ENCODE data around the gene NEURL4. TPM values are rescaled to one million over a fixed set of nuclear protein-coding genes. Genes with fewer than 3 reads are reported as not detected.

The NEURL4 gene
- total RNA-seq, 1 donor from 2014 or later: 59.6 TPM

DNA sequence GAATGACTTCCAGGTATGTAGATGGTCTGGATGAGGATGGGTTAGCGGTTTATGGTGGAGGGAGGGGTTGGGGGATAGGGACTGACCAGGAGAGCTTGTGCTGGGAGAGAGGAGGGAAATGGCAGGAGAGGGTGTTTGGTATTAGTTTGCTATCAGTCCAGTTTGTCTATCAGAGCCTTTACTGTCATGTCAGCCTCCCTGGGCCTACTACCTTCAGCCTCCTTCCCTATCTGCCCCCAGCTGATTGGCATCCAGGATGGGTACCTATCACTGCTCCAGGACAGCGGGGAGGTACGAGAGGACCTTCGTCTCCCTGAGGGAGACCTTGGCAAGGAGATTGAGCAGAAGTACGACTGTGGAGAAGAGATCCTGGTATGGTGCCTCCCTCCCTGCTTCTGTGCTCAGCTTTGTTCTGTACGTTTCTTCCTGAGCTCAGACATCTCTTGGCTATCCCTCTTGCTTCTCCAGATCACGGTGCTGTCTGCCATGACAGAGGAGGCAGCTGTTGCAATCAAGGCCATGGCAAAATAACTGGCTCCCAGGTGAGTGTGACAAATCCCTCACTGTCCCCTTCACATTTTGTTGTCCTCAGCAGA, 17.9 kb downstream of the NEURL4 start:
- H3K27ac Mint-ChIP-seq: no peak overlapping the region
- H3K4me3 Mint-ChIP-seq: peak overlapping the region; percentile 90
- DNase-seq: no peak
- no peaks in the 10 kb centered on the region for H3K9me3 Mint-ChIP-seq
- H3K4me1 Mint-ChIP-seq: peaks cover 65% of the 10 kb centered on the region
- H3K27me3 Mint-ChIP-seq: peaks cover 5% of the 10 kb centered on the region
- intact Hi-C loops (cut with micrococcal nuclease): no loop called here
- H3K36me3 Mint-ChIP-seq (ENCODE audit: low read depth): peaks cover 66% of the 10 kb centered on the region

DNA sequence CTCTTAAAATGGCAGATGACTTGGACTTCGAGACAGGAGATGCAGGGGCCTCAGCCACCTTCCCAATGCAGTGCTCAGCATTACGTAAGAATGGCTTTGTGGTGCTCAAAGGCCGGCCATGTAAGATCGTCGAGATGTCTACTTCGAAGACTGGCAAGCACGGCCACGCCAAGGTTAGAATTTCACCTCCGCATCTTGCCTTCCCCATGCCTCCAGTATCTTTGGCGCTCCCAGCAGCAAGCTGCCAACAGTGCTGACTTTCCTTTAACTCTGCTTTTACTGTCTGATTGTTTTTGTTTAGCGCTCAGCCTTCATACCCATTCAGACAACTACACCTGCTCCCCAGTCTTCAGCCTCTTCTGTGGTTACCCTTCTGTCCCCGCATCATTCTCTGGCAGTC, 19.5 kb downstream of the NEURL4 start:
- Mint-ChIP-seq H3K9me3 (no peaks in the 10 kb centered on the region), H3K27me3 (peaks cover 5% of the 10 kb centered on the region), H3K4me1 (peaks cover 63% of the 10 kb centered on the region), H3K27ac (peak overlapping the region; percentile 98), H3K4me3 (peak overlapping the region; percentile 90), H3K36me3 (ENCODE audit: low read depth) (peaks cover 61% of the 10 kb centered on the region)
- intact Hi-C loops (cut with micrococcal nuclease): loop anchor here (1.0 to 5.0 kb wide), 4 partner anchors 42 to 533 kb away; partner anchors contain the start of genes CD68 and SLC16A13
- DNase-seq: no peak

DNA sequence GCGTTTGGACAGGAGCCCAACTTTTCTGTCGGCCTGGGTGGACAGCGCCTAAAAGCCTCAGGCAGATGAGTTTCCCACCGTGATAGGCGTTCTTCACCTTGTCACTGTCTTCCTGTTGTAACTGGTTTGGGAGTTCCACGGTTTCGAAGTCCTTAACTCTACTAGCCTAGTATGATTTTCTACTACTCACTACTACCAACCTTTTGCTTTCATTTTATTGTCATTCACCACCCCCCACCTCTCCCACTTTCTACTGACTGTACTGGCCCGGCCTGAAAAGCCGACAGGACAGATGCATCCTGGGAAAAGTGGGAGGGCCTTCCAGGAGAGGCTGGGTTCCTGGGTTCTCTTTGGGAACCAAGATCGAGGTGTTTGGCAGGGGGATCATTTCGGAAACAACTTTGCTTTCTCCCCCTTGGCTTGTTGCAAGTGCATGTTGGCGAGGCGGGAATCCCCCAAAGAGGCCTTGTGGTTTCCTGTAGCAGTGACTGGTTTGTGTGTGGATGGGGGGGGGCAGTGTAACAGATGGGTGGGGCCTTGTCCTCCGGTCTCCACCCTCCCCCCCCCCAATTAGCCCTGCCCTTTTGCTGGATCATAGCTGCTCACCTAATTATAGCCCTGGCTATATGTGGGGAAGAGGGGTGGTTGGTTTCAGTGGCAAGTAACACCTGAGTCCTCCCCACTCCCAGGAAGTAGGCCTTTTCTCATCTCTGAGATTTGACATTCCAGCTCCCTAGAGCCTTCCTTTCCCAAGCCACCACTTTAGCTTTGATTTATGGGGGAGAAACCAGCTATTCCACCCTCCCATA, 20.3 kb downstream of the NEURL4 start:
- H3K4me3 Mint-ChIP-seq: peak overlapping the region; percentile 90
- no peaks in the 10 kb centered on the region for H3K9me3 Mint-ChIP-seq
- peaks cover 5% of the 10 kb centered on the region for H3K27me3 Mint-ChIP-seq
- DNase-seq: peak; percentile 95
- intact Hi-C loops (cut with micrococcal nuclease): loop anchor here (1.0 to 5.0 kb wide), 5 partner anchors 20 to 534 kb away; partner anchors contain the start of genes CD68, NEURL4 and SLC16A13
- H3K4me1 Mint-ChIP-seq: peaks cover 55% of the 10 kb centered on the region
- H3K36me3 Mint-ChIP-seq (ENCODE audit: low read depth): peaks cover 59% of the 10 kb centered on the region
- H3K27ac Mint-ChIP-seq: peak overlapping the region; percentile 98

DNA sequence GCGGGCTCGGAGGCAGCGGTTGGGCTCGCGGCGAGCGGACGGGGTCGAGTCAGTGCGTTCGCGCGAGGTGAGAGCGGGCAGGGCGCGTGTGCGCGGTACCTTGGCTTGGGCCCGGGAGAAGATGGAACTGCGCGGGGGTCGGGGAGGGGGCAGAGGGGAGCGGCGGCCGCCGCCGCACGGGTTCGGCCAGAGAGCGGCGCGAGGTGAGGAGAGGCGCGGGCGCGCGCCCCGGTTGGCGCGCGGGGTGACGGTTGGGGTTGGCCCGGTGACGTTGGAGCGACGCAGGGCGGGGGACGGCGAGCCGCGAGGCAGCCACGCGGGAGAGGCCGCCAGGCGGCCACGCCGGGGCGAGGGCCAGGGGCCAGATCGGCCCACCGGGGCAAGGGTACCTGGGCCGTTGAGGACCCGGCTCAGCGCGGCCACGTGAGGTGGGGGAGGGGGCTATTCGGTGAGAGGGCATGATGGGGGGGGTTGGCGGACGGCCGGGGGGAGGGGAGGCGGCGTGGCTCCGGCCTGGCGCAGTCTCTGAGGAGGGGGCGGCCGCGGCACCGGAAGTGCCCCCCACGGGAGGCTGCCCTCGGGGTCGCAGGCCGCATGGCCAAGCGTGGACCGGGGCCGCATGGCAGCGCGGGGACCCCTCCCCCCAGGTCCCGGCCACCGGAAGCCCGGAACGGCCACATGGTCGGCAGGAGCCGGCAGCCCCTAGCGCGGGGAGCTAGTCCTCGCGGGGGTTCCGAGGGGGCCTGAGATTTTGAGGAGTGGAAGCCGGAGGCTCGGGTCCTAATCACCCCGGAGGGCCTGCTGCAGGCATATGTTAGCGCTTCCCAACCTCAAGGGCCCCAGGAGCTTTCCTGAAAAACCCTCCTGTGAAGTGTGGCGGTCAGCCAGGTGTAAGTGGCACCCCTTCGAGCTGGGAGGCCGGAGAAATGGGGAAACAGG, 21.2 kb downstream of the NEURL4 start:
- Mint-ChIP-seq H3K27ac (peak overlapping the region; percentile 99), H3K4me1 (peaks cover 46% of the 10 kb centered on the region), H3K9me3 (no peaks in the 10 kb centered on the region), H3K36me3 (ENCODE audit: low read depth) (peaks cover 51% of the 10 kb centered on the region), H3K4me3 (peak overlapping the region; percentile 90), H3K27me3 (peaks cover 5% of the 10 kb centered on the region)
- intact Hi-C loops (cut with micrococcal nuclease): loop anchor here (1.0 to 5.0 kb wide), 10 partner anchors 21 to 535 kb away; partner anchors contain the start of genes CD68, ELP5, NEURL4 and PHF23
- peak; percentile 85 for DNase-seq

DNA sequence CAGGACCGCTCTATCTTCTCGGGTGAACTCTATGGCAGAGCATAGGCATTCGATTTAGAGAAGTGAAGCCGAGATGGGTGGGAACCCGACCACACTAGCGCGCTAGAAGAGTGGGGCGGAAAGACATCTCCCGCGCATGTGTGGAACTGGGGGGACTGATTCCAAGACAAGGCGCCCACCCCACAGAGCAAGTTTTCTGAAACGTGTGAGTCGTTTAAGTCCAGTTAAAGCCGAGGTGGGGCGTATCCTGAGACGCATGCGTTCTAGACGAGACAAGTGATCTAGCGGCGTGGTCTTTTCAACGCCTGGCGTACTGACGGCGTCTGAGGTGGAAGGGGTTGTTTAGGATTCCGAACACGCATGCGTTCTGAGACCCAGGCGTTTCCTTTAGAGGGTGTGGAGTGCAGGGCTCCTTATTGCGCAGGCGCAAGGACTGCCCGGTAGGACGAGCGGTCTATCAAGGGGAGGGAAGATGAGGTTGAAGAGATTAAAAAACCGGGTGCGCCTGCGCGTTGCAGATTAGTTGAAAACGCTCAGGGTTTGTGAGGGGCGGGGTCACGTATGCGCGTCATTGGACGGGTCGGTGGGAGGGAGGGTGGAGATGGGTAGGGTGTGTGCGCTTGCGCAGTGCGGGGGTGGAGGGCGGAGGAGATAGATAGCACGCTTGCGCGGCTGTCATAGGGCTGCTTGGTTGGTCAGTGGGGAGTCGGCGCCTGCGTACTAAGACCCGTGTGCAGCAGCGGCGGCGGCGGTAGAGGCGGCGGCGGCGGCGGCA, 22.0 kb downstream of the NEURL4 start, which contains the start of gene EIF5A:
EIF5A (plus strand) TSS at position 718 of the 775 bp plus-strand sequence. CDS start 2,008 bp downstream, outside the sequence.
- H3K4me3 Mint-ChIP-seq: peak within 1 kb of the TSS; percentile 90
- peaks cover 5% of the 10 kb centered on the region for H3K27me3 Mint-ChIP-seq
- peaks cover 42% of the 10 kb centered on the region for H3K36me3 Mint-ChIP-seq (ENCODE audit: low read depth)
- intact Hi-C loops (cut with micrococcal nuclease): loop anchor here (1.0 to 5.0 kb wide), 7 partner anchors 26 to 379 kb away; partner anchors contain the start of genes ELP5, PHF23, POLR2A and SLC16A13
- DNase-seq: peak; percentile 100
- no peaks in the 10 kb centered on the region for H3K9me3 Mint-ChIP-seq
- peak within 1 kb of the TSS; percentile 99 for H3K27ac Mint-ChIP-seq
- H3K4me1 Mint-ChIP-seq: peaks cover 40% of the 10 kb centered on the region

DNA sequence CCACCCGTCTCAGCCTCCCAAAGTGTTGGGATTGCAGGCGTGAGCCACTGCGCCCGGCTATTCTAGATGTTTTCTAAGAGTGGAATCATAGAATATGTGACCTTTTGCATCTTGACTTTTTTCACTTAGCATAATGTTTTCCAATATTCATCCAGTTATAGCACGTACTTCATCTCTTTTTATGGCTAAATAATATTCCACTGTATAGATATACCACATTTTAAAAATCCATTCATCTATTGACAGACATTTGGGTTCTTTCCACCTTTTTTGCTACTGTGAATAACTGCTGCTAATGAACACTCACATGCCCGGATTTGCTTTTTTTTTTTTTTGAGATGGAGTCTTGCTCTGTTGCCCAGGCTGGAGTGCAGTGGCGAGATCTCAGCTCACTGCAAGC, 25.0 kb downstream of the NEURL4 start:
- Mint-ChIP-seq H3K4me1 (peaks cover 15% of the 10 kb centered on the region), H3K4me3 (no peak overlapping the region), H3K9me3 (no peaks in the 10 kb centered on the region), H3K27me3 (peaks cover 17% of the 10 kb centered on the region), H3K36me3 (ENCODE audit: low read depth) (peaks cover 14% of the 10 kb centered on the region), H3K27ac (no peak overlapping the region)
- DNase-seq: no peak
- intact Hi-C loops (cut with micrococcal nuclease): no loop called here

DNA sequence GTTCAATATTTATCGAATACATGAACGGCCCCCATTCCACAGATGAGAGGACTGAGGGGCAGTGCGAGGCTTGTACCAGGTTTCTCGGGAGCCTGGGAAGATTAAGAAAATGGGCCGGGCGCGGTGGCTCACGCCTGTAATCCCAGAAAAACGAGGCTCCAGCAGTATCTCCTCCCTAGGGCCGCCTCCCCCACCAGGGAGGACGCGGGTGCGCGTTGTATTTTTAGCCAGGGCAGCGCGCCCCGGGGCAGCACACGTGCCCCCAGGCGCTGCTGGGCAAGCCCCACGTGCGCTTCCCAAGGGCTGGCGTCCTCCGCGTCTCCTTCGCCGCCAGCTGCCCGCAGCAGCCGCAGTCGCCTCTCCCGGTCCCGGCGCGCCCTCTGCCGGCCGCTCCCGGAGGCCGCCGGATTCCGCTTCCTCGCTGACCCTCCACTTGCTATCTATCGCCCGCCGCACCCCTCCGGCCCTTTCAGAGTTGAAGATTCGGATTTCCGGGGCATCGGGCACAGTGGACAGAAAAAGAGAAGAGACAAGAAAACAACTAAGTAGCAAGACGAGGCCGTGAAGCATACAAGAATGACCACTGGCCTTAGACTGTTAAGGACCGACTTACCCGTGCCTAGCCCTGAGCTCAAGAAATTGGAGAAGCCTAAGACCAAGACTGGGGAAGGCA, 32.8 kb downstream of the NEURL4 start:
- peak overlapping the region; percentile 77 for H3K4me3 Mint-ChIP-seq
- peak; percentile 93 for DNase-seq
- H3K9me3 Mint-ChIP-seq: no peaks in the 10 kb centered on the region
- H3K27ac Mint-ChIP-seq: no peak overlapping the region
- intact Hi-C loops (cut with micrococcal nuclease): loop anchor here (1.0 to 2.0 kb wide), 3 partner anchors 16 to 244 kb away; no protein-coding TSS in a partner anchor
- peaks cover 45% of the 10 kb centered on the region for H3K27me3 Mint-ChIP-seq
- peaks cover 15% of the 10 kb centered on the region for H3K4me1 Mint-ChIP-seq
- H3K36me3 Mint-ChIP-seq (ENCODE audit: low read depth): no peaks in the 10 kb centered on the region

DNA sequence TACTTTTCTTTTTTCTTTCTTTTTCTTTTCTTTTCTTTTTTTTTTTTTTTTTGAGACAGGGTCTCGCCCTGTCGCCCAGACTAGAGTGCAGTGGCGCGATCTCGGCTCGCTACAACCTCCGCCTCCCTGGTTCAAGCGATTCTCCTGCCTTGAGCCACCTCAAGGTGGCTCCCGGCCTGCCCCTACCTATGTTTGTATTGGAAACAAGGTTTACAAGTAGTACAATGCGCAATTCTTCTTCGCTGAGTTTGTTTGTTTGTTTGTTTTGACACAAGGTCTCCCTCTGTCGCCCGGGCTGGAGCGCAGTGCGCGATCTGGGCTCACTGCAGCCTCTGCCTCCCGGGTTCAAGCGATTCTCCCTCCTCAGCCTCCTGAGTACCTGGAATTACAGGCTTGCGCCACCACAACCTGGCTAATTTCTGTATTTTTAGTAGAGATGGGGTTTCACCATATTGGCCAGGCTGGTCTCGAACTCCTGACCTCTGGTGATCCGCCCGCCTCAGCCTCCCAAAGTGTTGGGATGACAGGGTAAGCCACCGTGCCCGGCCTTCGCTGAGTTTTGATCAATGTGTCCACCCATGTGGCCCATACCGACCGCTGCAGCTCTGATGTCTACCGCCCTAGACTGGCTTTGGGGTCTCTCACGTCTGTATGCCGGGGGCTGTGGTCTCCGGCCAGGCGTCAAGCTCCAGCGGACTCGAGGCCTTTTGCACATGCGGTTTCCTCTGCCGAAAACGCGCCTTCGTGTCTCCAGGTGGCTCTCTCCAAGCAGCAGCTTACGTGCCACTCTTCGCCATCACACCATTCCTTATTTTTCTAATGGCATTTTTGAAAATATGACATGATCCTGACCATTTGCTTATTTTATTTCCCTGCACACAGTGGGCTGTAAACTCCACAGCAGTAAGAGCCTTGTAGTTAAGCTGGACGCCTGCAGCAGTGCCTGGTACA, 33.6 kb downstream of the NEURL4 start:
- H3K4me1 Mint-ChIP-seq: peaks cover 15% of the 10 kb centered on the region
- no peaks in the 10 kb centered on the region for H3K9me3 Mint-ChIP-seq
- DNase-seq: peak; percentile 64
- H3K27ac Mint-ChIP-seq: peak overlapping the region; percentile 56
- intact Hi-C loops (cut with micrococcal nuclease): loop anchor here (1.0 to 2.0 kb wide), 3 partner anchors 15 to 243 kb away; no protein-coding TSS in a partner anchor
- H3K4me3 Mint-ChIP-seq: peak overlapping the region; percentile 77
- H3K36me3 Mint-ChIP-seq (ENCODE audit: low read depth): no peaks in the 10 kb centered on the region
- H3K27me3 Mint-ChIP-seq: peaks cover 50% of the 10 kb centered on the region

DNA sequence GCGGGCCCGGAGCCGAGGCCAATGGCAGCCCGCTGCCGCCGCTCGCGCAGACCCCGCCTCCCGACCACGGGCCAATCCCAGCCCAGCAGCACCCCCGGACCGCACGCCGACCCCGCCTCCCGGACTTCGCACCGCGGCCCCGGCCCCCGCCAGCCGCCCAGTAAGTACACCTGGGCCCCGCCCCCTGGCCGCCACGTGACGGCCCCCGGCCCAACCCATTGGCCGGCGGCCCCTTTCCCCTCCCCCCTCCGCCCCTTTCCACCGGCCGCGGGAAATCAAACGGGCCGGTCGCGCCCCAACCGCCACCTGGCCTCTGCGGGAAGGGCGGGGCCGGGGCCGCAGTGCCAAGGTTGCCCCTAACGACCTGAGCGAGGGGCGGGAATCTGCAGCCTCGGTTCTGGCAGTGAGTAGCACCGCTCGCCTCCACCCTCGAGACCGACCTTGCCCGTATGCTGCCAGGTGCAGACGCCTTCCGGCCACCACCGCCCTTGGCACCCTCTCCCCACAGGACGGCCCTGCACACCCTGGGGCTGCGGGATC, 34.5 kb downstream of the NEURL4 start, which contains the start of gene YBX2:
YBX2 (minus strand) TSS at position 26 of the 540 bp plus-strand sequence. CDS start 139 bp downstream, outside the sequence.
- H3K27ac Mint-ChIP-seq: peak within 1 kb of the TSS; percentile 56
- H3K4me1 Mint-ChIP-seq: peaks cover 15% of the 10 kb centered on the region
- H3K27me3 Mint-ChIP-seq: peaks cover 45% of the 10 kb centered on the region
- H3K9me3 Mint-ChIP-seq: no peaks in the 10 kb centered on the region
- peak within 1 kb of the TSS; percentile 77 for H3K4me3 Mint-ChIP-seq
- no peaks in the 10 kb centered on the region for H3K36me3 Mint-ChIP-seq (ENCODE audit: low read depth)
- peak; percentile 93 for DNase-seq
- intact Hi-C loops (cut with micrococcal nuclease): no loop called here

DNA sequence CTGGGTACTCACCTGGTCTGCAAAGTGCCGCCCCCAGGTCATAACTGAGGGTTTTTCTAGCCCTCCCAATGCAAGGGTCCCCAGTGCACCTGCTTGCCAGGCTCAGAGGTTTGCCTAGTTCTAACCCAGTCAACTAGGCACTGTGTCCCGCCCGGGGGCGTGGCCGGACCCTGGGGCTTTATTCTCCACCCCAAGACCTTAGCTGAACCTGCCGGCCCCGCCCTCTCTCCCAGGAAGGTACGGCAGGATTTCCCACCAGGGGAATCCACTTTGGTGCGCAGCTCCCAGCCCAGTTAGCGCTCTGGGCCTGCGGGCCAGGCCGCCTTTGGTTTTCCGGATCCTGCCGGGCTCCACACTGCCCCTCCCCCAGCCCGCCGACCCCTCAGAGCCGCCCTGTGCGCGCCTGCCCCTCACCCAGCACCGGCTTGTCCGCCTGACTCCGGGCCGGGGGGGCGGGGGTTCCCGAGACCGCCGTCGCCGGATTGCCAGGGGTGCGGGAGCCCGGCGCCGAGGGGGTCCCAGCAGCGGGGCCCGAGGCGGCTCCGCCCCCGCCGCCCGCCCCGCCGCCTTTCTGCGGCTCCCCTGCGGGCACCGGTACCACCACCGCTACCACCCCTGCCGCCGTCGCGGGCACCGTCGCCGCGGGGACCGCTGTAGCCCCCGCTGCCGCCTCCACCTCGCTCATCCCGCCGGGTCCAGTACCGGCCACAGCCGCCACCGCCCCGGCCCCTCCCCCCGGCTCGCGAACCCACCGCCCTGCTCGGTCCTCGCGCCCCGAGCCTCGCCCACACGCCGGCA, 35.1 kb downstream of the NEURL4 start:
- intact Hi-C loops (cut with micrococcal nuclease): no loop called here
- H3K36me3 Mint-ChIP-seq (ENCODE audit: low read depth): no peaks in the 10 kb centered on the region

More for the DNA sequence above, 35.1 kb downstream of the NEURL4 start:
- Mint-ChIP-seq H3K27me3 (peaks cover 43% of the 10 kb centered on the region), H3K27ac (no peak overlapping the region), H3K9me3 (no peaks in the 10 kb centered on the region), H3K4me3 (peak overlapping the region; percentile 77), H3K4me1 (peaks cover 15% of the 10 kb centered on the region)
- DNase-seq: peak; percentile 75

Measured in activated CD4-positive, alpha-beta T cell treated with anti-CD3 and anti-CD28 coated beads, Interleukin-2, amount 10 ng/mL, durations not matched to agents 24 days and 14 days (primary cell).